ENCODE measurements around the gene PTCH2.
"Not testable (repeated sequence)": the region's sequence is repeated elsewhere in the genome, so short reads cannot be mapped to it uniquely, and the experiment has no call there.

PTCH2 gene

GRCh38 chr1:44801491-44802305 is 41.4 kb downstream of the PTCH2 start:
- DNase-seq (ENCODE audit: low read depth), result no peak

DNA sequence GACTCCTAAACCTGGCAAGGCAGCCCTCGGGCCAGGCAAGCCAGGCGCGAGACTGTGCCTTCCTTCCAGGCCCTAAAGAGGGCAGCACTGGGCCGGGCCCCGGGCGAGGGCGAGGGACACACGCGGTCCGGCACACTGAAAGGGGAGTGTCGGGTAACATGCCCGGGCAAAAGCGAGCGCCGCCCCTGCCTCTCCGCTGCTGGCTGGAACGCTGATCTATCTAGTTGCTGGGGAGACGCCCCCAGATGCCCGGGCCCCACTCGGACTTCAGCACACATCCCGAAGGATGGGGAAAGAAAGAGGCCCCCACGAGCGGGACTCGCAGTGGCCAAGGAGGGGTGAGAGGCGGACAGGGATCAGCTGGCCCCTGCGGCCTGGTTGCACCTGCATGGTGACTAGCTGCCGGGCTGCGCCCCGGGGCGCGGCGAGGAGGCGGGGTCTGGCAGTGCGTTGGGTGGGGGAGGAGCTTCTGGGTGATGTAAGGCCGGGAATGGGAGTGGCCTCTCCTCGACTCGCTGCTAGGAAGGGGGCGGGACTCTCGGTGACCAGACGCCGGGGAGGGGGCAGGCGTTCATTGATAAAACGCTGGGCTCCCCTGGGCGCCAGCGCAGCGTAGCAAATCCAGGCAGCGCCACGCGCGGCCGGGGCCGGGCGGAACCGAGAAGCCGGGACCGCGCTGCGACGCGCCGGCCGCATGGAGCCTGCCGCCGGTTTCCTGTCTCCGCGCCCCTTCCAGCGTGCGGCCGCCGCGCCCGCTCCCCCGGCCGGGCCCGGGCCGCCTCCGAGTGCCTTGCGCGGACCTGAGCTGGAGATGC is 43.1 kb downstream of the PTCH2 start, which contains the start of gene PLK3:
PLK3 (plus strand) TSS at position 608 of the 815 bp plus-strand sequence; CDS start at position 695, 87 bp downstream.
- DNase-seq (ENCODE audit: low read depth), result peak; percentile 94

- DNase-seq (ENCODE audit: low read depth), result no peak
These were observed 44.3 kb downstream of the PTCH2 start for GRCh38 chr1:44798481-44799365.

DNA sequence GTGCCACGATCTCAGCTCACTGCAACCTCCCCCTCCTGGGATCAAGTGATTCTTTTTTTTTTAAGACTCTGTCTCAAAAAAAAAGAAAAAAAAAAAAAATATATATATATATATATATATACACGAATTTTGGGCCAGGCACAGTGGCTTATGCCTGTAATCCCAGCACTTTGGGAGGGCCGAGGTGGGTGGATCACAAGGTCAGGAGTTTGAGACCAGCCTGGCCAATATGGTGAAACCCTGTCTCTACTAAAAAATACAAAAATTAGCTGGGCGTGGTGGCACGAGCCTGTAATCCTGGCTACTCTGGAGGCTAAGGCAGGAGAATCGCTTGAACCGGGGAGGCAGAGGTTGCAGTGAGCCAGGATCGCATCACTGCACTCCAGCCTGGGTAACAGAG is 45.2 kb downstream of the PTCH2 start:
- not testable (repeated sequence) for DNase-seq (ENCODE audit: low read depth)

DNA sequence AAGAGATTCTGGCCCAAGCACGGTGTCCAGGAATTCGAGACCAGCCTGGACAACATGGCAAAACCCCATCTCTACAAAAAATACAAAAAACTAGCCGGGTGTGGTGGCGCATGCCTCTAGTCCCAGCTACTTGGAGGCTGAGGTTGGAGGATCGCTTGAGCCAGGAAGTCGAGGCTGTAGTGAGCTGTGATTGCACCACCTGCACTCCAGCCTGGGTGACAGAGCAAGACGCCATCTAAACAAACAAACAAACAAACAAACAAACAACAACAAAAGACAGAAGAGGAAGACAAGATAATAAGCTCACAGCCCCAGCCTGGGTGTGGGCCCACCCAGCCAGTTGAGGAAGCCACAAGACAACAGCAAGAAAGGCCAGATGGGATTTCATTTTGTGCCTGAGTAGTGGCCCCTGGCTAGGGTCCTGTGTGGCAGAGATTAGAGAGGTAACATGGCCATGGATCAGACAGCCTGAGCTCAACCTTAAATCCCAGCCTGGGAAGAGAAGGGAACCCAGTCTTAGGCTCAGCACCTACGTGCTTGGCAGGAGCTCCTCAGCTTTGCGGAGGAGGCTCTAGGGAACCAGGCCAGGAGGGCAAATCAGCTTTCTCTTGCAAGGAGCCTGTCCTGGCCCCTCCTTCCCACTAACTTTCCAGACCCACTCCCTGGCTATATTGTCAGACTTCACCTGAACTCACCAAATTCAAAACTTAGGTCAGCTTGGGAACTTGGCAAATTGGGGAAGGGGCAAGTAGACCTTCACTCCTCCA is 50.1 kb downstream of the PTCH2 start:
- DNase-seq (ENCODE audit: low read depth), result no peak

DNA sequence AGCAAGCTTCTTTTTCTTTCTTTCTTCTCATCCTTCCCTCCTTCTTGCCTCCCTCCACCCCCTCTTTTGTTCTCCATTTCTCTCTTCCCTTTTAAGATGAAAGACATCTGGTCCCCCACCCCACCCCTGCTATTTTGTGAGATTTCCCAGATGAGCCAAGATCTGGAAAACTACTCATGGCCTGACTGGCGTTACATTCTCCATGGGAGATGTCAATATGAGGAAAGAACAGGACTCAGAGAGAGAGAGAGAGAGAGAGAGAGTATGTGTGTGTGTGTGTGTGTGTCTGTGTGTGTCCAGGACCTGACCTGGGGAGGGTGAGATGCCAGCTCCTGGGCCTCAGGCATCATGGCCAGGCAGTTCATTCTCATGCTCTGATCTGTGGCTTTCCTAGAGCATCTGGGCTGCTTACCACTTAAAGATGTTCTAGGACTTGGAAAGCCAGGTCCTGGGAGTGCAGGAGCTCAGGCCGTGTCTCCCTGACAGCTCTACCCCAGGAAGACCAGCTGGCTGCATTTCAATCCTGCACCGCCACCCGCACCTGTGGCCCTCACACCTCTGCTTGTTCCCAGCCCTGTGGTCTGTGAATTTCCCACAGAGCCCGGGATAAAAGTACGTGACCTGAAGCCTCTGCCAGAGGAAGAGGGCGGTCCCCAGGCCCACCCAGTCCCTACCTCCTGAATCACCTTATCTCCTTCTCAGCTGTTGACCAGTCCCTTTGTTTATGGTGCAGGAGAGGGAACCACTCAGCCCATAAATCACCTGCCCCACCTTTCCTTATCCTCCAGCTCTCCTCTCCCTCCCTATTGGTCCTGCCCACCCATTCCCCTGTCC is 51.9 kb downstream of the PTCH2 start:
- DNase-seq (ENCODE audit: low read depth), result no peak

- no peak for DNase-seq (ENCODE audit: low read depth)
These were observed 54.8 kb downstream of the PTCH2 start, which contains the start of gene BEST4 for GRCh38 chr1:44788120-44788860. BEST4 (minus strand) TSS chr1:44788170; CDS start chr1:44787705, 465 bp downstream.

DNA sequence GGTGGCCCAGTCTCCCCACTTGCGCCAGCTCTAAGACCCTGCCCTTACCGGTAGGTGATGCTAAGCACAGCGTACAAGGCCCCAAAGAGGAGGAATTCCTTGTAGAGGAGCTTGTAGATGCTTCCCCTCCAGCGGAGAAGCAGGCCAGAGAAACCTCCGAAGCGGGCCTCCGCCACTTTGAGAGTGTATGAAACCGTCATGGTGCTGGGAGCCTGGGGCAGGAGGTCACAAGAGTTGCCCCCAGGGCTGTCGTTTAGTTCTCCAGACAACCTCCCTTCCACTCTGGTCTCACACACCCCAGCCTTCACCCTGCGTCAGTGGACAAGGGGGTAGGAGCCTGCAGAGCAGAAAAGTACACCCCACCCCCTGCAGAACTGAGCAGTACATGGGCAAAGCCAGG is 55.5 kb downstream of the PTCH2 start:
- no peak for DNase-seq (ENCODE audit: low read depth)

DNA sequence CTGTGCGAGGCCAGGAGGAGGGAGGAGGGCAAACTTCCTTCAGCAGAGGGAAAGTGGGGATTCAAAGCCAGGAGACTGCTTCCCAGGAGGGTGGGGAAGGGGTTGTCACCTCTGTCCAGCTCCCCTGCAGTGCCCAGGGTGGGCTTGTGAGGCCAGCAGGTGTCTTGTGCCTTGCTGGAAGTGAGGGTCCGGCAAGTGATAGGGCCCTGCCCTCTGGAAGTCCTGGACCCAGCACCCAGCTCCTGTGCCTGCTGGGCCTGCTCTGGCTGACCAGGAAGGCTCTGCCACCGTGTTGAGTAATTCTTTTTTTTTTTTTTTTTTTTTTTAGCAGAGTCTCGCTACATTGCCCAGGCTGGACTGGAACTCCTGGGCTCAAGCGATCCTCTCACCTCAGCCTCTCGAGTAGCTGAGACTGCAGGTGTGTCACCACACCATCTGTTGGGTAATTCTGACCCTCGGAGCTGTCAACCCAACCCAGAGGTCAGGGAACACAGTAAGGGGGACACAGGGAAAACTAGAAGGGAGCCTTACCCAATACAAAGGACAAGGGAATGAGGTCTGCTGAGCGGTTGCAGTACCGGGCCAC is 56.1 kb downstream of the PTCH2 start:
- DNase-seq (ENCODE audit: low read depth), result no peak

DNA sequence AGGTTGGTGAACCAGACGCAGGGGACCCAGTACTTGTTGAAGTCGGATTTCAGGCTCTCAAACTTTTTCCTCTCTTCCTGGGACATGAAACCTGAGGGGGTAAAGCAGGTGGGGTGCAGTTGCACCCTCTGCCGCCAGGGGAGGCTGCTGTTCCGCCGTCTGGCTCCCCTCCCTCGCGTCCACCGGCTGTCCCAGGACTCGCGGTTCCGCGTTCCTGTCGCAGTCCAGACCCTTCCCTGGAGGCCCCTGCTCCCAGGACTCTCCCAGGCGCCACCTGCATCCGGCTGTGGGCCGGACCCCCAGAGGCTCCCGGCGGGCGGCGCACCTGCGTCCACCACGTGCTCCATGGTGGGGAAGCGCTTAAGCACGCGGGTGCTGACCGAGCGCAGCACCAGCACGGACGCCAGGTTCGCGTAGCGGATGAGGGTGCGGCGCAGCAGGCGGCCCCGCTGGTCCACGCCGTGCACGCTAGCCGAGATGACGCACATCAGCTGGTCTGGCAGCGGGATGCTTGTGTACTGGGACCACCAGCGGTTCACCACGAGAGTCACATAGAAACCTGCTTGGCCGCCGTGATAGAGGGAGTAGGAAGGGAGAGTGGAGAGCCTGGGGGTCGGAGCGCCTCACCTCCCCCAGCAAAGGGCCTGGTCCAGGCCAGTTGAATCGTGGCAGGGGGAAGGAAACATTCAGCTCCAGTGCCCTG is 56.8 kb downstream of the PTCH2 start:
- DNase-seq (ENCODE audit: low read depth), result no peak

GRCh38 chr1:44785501-44786137 is 57.4 kb downstream of the PTCH2 start:
- no peak for DNase-seq (ENCODE audit: low read depth)

DNA sequence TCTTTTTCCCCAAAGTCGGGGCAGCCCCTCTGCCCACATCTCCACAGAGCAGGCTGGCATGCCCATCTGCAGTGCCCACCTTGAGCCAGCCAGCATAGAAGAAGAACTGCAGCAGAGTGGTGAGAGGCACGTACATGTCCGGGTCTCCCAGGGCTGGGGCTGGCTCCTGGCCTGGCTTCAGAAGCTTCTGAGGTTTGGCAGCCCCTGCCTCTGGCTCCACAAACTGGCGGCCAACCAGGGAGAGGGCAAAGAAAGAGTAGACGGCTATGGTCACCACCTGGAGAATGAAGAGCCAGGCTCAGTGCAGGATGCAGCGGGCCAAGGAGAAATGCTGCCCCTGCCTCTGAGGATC is 58.0 kb downstream of the PTCH2 start:
- no peak for DNase-seq (ENCODE audit: low read depth)

- DNase-seq (ENCODE audit: low read depth), result no peak
These were observed 58.7 kb downstream of the PTCH2 start for GRCh38 chr1:44784094-44785028.

DNA sequence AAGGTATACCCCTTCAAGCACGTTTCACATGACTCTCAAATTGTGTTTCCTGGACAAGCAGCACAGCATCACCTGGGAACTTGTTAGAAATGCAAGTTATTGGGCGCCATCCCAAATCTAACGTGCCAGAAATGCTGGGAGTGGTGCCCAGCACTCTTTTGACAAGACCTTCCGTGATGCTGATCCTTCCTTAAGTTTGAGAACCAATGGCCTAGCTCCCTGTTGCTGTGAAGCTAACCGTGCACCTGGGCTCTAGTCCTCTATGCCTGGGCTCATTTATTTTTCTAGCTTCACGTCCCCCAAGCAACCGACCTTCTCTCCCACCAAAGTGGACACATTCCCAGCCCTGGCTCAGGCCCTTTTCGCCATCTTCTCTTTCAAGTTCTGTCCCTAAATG is 59.4 kb downstream of the PTCH2 start:
- no peak for DNase-seq (ENCODE audit: low read depth)

DNA sequence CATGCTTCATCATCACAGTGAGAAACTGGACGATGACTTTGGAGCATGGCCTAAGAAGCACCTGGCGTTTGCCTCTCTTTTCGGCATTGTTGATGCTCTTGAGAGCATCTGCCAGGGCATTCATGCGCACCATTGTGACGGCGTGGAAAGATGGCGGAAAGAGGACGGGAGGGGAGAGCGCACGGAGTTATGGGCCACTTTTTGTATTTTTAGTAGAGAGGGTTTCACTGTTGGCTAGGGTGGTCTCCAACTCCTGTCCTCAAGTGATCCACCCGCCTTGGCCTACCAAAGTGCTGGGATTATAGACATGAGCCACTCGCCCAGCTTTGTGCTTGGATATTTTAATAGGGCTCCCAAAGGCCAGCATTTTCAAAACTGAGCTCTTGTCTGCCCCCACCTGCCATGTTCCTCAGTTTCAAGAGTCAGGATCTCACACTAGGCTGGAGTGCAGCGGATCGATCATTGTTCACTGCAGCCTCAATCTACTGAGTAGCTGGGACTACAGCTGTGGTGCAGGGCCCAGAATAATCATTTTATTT is 62.4 kb downstream of the PTCH2 start:
- DNase-seq (ENCODE audit: low read depth), result no peak

GRCh38 chr1:44778705-44779576 is 64.1 kb downstream of the PTCH2 start:
- no peak for DNase-seq (ENCODE audit: low read depth)

Data from non-pigmented ciliary epithelial cell (primary cell).